WTC11 (cell line): ENCODE results near the gene TMOD3. TPM values are rescaled to one million over a fixed set of nuclear protein-coding genes. Genes with fewer than 3 reads are reported as not detected.

ENCODE experiments used
- ATAC-seq: fragments of 200-7000 bp; cut with Tn5 transposase; 2 replicates; pipeline ENCODE4 v1.10.0; 2021; ENCODE audit warnings: mild to moderate bottlenecking, moderate library complexity
- CTCF ChIA-PET: fragments of 300-600 bp; sonication (Branson Sonifier 250); formaldehyde crosslinking; loops from one replicate; lab custom pipeline; 2021; ENCODE audit warnings: antibody characterized with exemption; lab: Charles Lee
- POLR2A ChIA-PET: fragments of 350-600 bp; sonication (Branson Sonifier 250); formaldehyde crosslinking; loops from one replicate; lab custom pipeline; 2021; ENCODE audit warnings: antibody characterized with exemption; lab: Charles Lee
- DNase-seq: peaks from one replicate; pipeline ENCODE4 v3.0.0; 2021; ENCODE audit warnings: low spot score
- H3K27ac Mint-ChIP-seq: 2 replicates; pipeline ENCODE4 v1.8.0; 2021; ENCODE audit warnings: mixed read lengths
- H3K27me3 Mint-ChIP-seq: 2 replicates; pipeline ENCODE4 v1.8.0; 2021; ENCODE audit warnings: low read depth, mild to moderate bottlenecking, moderate library complexity, mixed read lengths
- H3K36me3 Mint-ChIP-seq: 2 replicates; pipeline ENCODE4 v1.8.0; 2021; ENCODE audit warnings: mixed read lengths
- H3K4me1 Mint-ChIP-seq: 2 replicates; pipeline ENCODE4 v1.8.0; 2022; ENCODE audit warnings: mixed read lengths
- H3K4me3 Mint-ChIP-seq: 2 replicates; pipeline ENCODE4 v1.8.0; 2021; ENCODE audit warnings: mild to moderate bottlenecking, moderate library complexity, mixed read lengths
- H3K9me3 Mint-ChIP-seq: 2 replicates; pipeline ENCODE4 v1.8.0; 2021; ENCODE audit warnings: mixed read lengths
- AFF4 ChIP-seq: sonication (generic); formaldehyde crosslinking; IDR thresholded peaks from 2 replicates; pipeline ENCODE4 v1.8.1; 2023; ENCODE audit warnings: mild to moderate bottlenecking, missing genetic modification reagents, borderline replicate concordance
- ATF6 ChIP-seq: sonication (generic); formaldehyde crosslinking; IDR thresholded peaks from 2 replicates; pipeline ENCODE4 v1.8.1; 2023; ENCODE audit warnings: mild to moderate bottlenecking, missing genetic modification reagents
- CBFB ChIP-seq: sonication (generic); formaldehyde crosslinking; IDR thresholded peaks from 2 replicates; pipeline ENCODE4 v1.8.1; 2022; ENCODE audit warnings: mild to moderate bottlenecking, low read depth, missing genetic modification reagents
- ELF4 ChIP-seq: sonication (generic); formaldehyde crosslinking; IDR thresholded peaks from 2 replicates; pipeline ENCODE4 v1.8.1; 2022; ENCODE audit warnings: low read depth, mild to moderate bottlenecking, moderate library complexity, missing genetic modification reagents
- FOXP1 ChIP-seq: sonication (generic); formaldehyde crosslinking; IDR thresholded peaks from 2 replicates; pipeline ENCODE4 v1.8.0; 2022; ENCODE audit warnings: missing genetic modification reagents, mild to moderate bottlenecking, moderate library complexity, borderline replicate concordance
- IRF2 ChIP-seq: sonication (generic); formaldehyde crosslinking; IDR thresholded peaks from 2 replicates; pipeline ENCODE4 v1.8.0; 2022; ENCODE audit warnings: low read depth, missing genetic modification reagents, borderline replicate concordance
- JUN ChIP-seq: sonication (generic); formaldehyde crosslinking; IDR thresholded peaks from 2 replicates; pipeline ENCODE4 v1.8.0; 2023; ENCODE audit warnings: mild to moderate bottlenecking, missing genetic modification reagents
- KAT7 ChIP-seq: sonication (generic); formaldehyde crosslinking; IDR thresholded peaks from 2 replicates; pipeline ENCODE4 v1.8.1; 2023; ENCODE audit warnings: missing genetic modification reagents, mild to moderate bottlenecking, borderline replicate concordance
- MXD4 ChIP-seq: fragments of 250-450 bp; sonication (Bioruptor Pico); IDR thresholded peaks from 2 replicates; pipeline ENCODE4 v1.8.0; 2021; ENCODE audit warnings: mild to moderate bottlenecking, moderate library complexity, borderline replicate concordance
- NR2C2 ChIP-seq: sonication (generic); formaldehyde crosslinking; IDR thresholded peaks from 2 replicates; pipeline ENCODE4 v1.8.0; 2022; ENCODE audit warnings: mild to moderate bottlenecking, missing genetic modification reagents
- RORB ChIP-seq: fragments of 250-450 bp; sonication (Bioruptor Pico); IDR thresholded peaks from 2 replicates; pipeline ENCODE4 v1.9.0; 2021; ENCODE audit warnings: mild to moderate bottlenecking
- TEAD4 ChIP-seq: sonication (generic); formaldehyde crosslinking; IDR thresholded peaks from 2 replicates; pipeline ENCODE4 v1.8.0; 2022; ENCODE audit warnings: mild to moderate bottlenecking, missing genetic modification reagents
- TP53 ChIP-seq: sonication (generic); formaldehyde crosslinking; IDR thresholded peaks from 2 replicates; pipeline ENCODE4 v1.8.1; 2023; ENCODE audit warnings: mild to moderate bottlenecking, missing genetic modification reagents
- ZNF219 ChIP-seq: sonication (generic); formaldehyde crosslinking; IDR thresholded peaks from 2 replicates; pipeline ENCODE4 v1.8.0; 2023; ENCODE audit warnings: missing genetic modification reagents, mild to moderate bottlenecking, borderline replicate concordance
- ZNF532 ChIP-seq: fragments of 250-450 bp; sonication (Bioruptor Pico); IDR thresholded peaks from 2 replicates; pipeline ENCODE4 v1.9.0; 2021; ENCODE audit warnings: mild to moderate bottlenecking, borderline replicate concordance
- total RNA-seq: library from RNA; stranded (reverse); gene quantifications from 3 replicates; pipeline ENCODE4 v1.2.3, GENCODE V29; 2021
- TF ChIP-seq, protein P1 (sequence below): fragments of 250-450 bp; sonication (Bioruptor Pico); IDR thresholded peaks from 2 replicates; pipeline ENCODE4 v1.8.0; 2021; ENCODE audit warnings: mild to moderate bottlenecking
- TF ChIP-seq, protein P2 (sequence below): sonication (generic); formaldehyde crosslinking; IDR thresholded peaks from 2 replicates; pipeline ENCODE4 v1.8.1; 2023; ENCODE audit warnings: mild to moderate bottlenecking, moderate library complexity, missing genetic modification reagents
- TF ChIP-seq, protein P3 (sequence below): sonication (generic); formaldehyde crosslinking; IDR thresholded peaks from 2 replicates; pipeline ENCODE4 v1.8.0; 2022; ENCODE audit warnings: mild to moderate bottlenecking, missing genetic modification reagents
- TF ChIP-seq, protein P4 (sequence below): sonication (generic); formaldehyde crosslinking; IDR thresholded peaks from 2 replicates; pipeline ENCODE4 v1.8.1; 2022; ENCODE audit warnings: missing genetic modification reagents, borderline replicate concordance

TMOD3 gene
- total RNA-seq, 1 experiment from 2014 or later: 40.6 TPM

DNA sequence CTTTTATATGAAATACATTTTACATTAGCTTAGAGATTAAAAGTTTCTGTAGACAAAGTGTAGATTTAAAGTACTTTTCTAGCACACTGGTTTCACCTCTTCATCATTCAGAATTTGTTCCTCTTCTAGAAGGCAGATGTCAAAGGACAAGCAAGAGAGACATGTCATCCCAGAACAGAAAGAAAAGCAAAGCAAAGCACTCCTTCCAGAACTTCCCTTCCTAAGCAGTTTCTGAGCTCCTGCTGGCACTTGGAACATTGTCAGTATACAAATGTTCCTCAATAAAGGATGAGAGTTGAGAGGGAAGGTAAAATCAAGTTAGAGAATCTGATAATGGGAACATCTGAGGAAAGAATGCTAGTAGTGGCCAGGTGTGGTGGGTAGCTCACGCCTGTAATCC is 26.2 kb downstream of the TMOD3 start (continued):
- TF ChIP-seq, protein P1, sequence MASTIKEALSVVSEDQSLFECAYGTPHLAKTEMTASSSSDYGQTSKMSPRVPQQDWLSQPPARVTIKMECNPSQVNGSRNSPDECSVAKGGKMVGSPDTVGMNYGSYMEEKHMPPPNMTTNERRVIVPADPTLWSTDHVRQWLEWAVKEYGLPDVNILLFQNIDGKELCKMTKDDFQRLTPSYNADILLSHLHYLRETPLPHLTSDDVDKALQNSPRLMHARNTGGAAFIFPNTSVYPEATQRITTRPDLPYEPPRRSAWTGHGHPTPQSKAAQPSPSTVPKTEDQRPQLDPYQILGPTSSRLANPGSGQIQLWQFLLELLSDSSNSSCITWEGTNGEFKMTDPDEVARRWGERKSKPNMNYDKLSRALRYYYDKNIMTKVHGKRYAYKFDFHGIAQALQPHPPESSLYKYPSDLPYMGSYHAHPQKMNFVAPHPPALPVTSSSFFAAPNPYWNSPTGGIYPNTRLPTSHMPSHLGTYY (CRISPR knock-in tag): no peak
- TF ChIP-seq RORB (no peak), ZNF532 (CRISPR knock-in tag) (no peak), CBFB (CRISPR knock-in tag) (no peak), FOXP1 (CRISPR knock-in tag) (no peak), ZNF219 (CRISPR knock-in tag) (no peak), NR2C2 (CRISPR knock-in tag) (no peak), TEAD4 (CRISPR knock-in tag) (no peak), KAT7 (CRISPR knock-in tag) (no peak)
- TF ChIP-seq, protein P2, sequence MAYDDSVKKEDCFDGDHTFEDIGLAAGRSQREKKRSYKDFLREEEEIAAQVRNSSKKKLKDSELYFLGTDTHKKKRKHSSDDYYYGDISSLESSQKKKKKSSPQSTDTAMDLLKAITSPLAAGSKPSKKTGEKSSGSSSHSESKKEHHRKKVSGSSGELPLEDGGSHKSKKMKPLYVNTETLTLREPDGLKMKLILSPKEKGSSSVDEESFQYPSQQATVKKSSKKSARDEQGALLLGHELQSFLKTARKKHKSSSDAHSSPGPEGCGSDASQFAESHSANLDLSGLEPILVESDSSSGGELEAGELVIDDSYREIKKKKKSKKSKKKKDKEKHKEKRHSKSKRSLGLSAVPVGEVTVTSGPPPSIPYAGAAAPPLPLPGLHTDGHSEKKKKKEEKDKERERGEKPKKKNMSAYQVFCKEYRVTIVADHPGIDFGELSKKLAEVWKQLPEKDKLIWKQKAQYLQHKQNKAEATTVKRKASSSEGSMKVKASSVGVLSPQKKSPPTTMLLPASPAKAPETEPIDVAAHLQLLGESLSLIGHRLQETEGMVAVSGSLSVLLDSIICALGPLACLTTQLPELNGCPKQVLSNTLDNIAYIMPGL (CRISPR knock-in tag): no peak
- TF ChIP-seq, protein P3, sequence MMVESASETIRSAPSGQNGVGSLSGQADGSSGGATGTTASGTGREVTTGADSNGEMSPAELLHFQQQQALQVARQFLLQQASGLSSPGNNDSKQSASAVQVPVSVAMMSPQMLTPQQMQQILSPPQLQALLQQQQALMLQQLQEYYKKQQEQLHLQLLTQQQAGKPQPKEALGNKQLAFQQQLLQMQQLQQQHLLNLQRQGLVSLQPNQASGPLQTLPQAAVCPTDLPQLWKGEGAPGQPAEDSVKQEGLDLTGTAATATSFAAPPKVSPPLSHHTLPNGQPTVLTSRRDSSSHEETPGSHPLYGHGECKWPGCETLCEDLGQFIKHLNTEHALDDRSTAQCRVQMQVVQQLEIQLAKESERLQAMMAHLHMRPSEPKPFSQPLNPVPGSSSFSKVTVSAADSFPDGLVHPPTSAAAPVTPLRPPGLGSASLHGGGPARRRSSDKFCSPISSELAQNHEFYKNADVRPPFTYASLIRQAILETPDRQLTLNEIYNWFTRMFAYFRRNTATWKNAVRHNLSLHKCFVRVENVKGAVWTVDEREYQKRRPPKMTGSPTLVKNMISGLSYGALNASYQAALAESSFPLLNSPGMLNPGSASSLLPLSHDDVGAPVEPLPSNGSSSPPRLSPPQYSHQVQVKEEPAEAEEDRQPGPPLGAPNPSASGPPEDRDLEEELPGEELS (CRISPR knock-in tag): no peak
- TF ChIP-seq, all 79 proteins: peak for 0

- Mint-ChIP-seq H3K9me3 (no peaks in the 10 kb centered on the region), H3K27ac (no peak overlapping the region), H3K27me3 (no peaks in the 10 kb centered on the region), H3K4me3 (no peak overlapping the region), H3K36me3 (no peaks in the 10 kb centered on the region), H3K4me1 (peaks cover 38% of the 10 kb centered on the region)
- DNase-seq (no peak), ATAC-seq (no peak)
- CTCF ChIA-PET: no interaction called here
- POLR2A ChIA-PET: no interaction called here
- TF ChIP-seq ATF6 (CRISPR knock-in tag) (no peak), JUN (CRISPR knock-in tag) (no peak), MXD4 (CRISPR knock-in tag) (no peak), IRF2 (CRISPR knock-in tag) (no peak), AFF4 (no peak), ELF4 (CRISPR knock-in tag) (no peak), TP53 (CRISPR knock-in tag) (no peak)
- TF ChIP-seq, protein P4, sequence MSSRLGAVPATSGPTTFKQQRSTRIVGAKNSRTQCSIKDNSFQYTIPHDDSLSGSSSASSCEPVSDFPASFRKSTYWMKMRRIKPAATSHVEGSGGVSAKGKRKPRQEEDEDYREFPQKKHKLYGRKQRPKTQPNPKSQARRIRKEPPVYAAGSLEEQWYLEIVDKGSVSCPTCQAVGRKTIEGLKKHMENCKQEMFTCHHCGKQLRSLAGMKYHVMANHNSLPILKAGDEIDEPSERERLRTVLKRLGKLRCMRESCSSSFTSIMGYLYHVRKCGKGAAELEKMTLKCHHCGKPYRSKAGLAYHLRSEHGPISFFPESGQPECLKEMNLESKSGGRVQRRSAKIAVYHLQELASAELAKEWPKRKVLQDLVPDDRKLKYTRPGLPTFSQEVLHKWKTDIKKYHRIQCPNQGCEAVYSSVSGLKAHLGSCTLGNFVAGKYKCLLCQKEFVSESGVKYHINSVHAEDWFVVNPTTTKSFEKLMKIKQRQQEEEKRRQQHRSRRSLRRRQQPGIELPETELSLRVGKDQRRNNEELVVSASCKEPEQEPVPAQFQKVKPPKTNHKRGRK (CRISPR knock-in tag): no peak
Measured at GRCh38 chr15:51856714-51857380, 27.4 kb downstream of the TMOD3 start.
